GM12875 (cell line): ENCODE measurements around the gene ABLIM2.

Source experiments
- H3K4me3 ChIP-seq: one replicate; pipeline ENCODE4 v1.5.1; 2011; ENCODE audit warnings: low read depth, low read length, control low read depth
- TF ChIP-seq, protein P1 (sequence below): IDR thresholded peaks from 2 replicates; pipeline ENCODE4 v1.5.1; 2011; ENCODE audit warnings: low read depth, mild to moderate bottlenecking, control low read depth, inconsistent platforms, low read length, moderate library complexity, borderline replicate concordance; ENCODE audit not compliant: insufficient read depth

The ABLIM2 gene

DNA sequence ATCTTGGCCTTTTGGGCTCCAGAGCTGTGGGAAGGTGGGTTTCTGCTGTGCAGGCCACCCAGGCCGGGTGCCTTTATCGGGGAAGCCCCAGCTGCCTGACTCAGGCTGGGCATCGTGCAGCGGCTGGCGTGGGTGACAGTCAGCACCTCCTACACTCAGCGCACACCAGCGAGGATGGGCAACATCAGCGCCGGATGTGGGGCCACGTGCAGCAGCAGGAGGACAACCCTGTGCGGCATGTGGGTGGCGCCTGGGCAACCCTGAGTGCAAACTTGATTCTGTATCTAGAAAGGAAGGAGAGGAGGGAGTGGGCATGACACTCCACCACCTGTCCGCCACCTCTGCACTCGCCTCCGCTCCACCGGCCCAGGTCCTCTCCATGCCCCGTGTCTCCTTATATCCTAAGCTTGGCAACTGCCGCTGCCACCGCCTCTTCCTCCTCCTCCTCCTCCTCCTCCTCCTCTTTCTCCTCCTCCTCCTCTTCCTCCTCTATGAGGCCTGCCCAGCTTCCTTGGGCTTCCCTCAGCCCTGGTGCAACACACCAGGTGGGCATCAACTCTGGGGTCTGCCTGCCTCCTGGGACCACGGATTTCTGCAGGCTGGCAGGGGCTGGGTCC is 111.6 kb downstream of the ABLIM2 start:
- TF ChIP-seq, protein P1, sequence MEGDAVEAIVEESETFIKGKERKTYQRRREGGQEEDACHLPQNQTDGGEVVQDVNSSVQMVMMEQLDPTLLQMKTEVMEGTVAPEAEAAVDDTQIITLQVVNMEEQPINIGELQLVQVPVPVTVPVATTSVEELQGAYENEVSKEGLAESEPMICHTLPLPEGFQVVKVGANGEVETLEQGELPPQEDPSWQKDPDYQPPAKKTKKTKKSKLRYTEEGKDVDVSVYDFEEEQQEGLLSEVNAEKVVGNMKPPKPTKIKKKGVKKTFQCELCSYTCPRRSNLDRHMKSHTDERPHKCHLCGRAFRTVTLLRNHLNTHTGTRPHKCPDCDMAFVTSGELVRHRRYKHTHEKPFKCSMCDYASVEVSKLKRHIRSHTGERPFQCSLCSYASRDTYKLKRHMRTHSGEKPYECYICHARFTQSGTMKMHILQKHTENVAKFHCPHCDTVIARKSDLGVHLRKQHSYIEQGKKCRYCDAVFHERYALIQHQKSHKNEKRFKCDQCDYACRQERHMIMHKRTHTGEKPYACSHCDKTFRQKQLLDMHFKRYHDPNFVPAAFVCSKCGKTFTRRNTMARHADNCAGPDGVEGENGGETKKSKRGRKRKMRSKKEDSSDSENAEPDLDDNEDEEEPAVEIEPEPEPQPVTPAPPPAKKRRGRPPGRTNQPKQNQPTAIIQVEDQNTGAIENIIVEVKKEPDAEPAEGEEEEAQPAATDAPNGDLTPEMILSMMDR, result no peak
- no peak overlapping the region for H3K4me3 ChIP-seq

DNA sequence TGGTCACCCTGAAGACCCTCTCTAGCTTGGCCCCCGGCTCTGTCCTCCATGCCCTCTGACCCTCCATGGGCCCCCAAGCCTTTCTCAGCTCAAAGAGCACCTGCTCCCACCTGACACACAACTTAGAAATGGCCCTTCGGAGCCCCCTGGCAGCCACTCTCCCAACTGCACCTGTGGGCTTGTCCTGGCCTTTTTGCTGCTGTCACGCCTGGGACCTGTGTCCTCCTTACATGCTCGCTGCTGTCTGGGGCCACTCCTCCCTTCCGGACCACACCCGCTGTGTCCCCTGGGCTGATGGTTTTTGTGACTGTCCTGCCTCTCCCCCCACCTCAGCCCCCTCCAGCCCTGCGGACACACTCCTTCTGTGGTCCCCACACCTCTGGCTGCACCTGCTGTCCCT is 112.7 kb downstream of the ABLIM2 start:
- no peak overlapping the region for H3K4me3 ChIP-seq
- TF ChIP-seq, protein P1, result no peak

GRCh38 chr4:8044699-8045098 is 113.9 kb downstream of the ABLIM2 start:
- H3K4me3 ChIP-seq, result no peak overlapping the region
- TF ChIP-seq, protein P1, result no peak

GRCh38 chr4:8044244-8044643 is 114.4 kb downstream of the ABLIM2 start:
- no peak overlapping the region for H3K4me3 ChIP-seq
- TF ChIP-seq, protein P1, result no peak

GRCh38 chr4:8043596-8043995 is 115.0 kb downstream of the ABLIM2 start:
- no peak overlapping the region for H3K4me3 ChIP-seq
- TF ChIP-seq, protein P1, result no peak

DNA sequence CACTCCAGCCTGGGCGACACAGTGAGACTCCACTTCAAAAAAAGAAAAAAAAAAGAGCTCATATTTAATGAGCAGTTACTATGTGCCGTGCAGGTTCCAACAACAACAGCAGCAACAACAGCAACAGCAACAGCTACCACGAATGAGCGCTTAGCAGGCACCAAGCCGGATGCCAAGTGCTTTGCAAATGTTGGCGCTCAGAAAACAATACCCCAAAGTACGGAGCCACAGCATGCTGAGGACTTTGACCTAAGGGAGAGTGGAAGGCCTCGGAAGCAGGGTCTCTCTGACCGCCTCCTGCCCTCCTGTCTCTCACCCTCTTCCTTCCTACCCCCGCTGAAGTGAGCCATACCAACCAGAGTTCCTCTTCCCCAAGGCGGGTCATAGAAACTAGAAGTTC is 116.7 kb downstream of the ABLIM2 start:
- TF ChIP-seq, protein P1, result no peak
- no peak overlapping the region for H3K4me3 ChIP-seq

- H3K4me3 ChIP-seq, result no peak overlapping the region
- TF ChIP-seq, protein P1, result no peak
Measured at GRCh38 chr4:8041172-8041571, 117.4 kb downstream of the ABLIM2 start.
